EH (cell line): ENCODE measurements around the gene ZFHX3.

ENCODE experiments used
- DNase-seq: peaks from one replicate; pipeline ENCODE4 v3.0.0-alpha.2; 2015; ENCODE audit warnings: low read depth

The ZFHX3 gene

DNA sequence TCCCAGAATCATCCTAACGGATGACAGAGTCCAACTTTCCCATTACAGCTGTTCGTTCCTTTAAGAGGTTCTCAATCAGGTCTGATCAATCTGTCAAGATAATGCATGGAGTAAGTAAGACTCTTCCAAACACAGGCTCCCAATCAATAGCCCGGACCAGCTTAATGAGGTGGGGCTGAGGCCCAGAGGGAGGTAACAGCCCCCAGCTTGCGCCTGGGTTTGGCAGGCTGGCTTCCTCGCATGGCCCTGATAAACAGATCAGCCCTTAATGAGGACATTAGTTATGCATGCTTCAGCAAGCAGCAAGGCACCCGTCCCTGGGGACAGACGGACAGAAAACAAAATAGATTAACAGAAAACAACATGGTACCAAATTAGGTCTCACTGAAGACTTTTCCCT is 145.7 kb downstream of the ZFHX3 start:
- no peak for DNase-seq

GRCh38 chr16:72901000-72901627 is 146.8 kb downstream of the ZFHX3 start:
- DNase-seq: no peak

DNA sequence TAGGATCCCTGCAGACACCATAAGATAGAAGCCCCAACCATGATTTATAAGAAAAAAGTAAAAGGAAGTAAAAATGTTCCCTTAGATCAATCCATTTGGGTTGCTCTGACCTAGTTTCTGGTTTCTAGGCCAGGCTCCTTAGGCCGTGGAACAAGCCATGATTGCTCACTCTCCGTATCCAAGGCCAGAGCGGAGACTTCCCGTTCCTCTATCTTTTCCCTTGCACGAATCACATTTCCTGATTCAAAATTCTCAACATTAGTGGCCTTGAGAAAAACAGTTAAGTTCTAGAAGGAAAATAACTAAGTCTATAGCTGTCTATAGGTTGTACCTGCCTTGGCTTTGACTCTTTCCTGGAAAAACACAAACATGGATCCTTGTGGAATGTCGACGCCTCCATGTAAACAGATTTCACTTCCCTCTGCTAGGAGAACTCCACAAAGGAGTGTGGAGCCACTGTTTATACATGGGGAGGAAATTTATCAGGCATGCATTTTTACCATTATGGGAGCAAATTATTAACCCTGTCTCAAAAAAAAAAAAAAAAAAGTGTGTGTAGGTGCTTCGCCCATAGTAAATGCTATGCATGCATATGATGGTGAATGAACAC is 149.6 kb downstream of the ZFHX3 start:
- DNase-seq: no peak

DNA sequence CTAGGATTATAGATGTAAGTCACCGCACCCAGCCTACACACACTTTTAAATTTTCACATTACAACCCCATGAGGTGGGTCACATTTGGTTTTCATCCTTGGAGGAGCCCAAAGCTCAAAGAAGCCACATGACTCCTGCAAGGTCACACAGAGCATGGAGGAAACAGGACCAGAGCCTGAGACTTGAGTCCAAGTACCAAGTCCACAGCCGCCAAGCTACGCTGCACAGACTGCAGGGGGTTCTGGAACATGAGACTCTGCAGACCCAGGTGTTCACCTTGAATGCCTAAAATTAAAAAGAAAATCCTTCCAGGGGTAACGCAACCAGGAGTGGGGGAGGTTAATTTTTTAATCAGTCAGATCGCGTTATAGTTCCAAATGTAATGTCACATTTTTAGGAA is 150.2 kb downstream of the ZFHX3 start:
- no peak for DNase-seq

- DNase-seq: no peak
These were observed 151.3 kb downstream of the ZFHX3 start for GRCh38 chr16:72896485-72897118.

DNA sequence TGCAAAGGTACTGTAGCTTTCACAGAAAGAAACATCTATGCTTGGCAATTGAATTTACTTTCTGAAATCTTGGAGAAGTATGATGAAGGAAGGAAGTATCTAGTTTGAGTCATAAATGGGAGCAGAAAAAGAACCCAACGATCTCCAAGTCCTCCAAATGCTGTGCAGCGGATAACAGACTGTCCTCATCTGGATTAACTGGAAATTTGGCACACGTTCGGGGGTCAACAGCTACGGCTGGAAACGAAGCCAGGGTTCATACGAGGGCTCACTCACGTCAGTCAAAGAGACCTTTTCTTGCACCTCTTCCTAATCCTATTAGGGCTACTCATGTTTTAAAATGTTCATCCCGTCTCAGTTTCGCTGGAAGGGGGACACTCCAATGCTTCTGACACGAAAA is 152.0 kb downstream of the ZFHX3 start:
- DNase-seq: peak; percentile 28

DNA sequence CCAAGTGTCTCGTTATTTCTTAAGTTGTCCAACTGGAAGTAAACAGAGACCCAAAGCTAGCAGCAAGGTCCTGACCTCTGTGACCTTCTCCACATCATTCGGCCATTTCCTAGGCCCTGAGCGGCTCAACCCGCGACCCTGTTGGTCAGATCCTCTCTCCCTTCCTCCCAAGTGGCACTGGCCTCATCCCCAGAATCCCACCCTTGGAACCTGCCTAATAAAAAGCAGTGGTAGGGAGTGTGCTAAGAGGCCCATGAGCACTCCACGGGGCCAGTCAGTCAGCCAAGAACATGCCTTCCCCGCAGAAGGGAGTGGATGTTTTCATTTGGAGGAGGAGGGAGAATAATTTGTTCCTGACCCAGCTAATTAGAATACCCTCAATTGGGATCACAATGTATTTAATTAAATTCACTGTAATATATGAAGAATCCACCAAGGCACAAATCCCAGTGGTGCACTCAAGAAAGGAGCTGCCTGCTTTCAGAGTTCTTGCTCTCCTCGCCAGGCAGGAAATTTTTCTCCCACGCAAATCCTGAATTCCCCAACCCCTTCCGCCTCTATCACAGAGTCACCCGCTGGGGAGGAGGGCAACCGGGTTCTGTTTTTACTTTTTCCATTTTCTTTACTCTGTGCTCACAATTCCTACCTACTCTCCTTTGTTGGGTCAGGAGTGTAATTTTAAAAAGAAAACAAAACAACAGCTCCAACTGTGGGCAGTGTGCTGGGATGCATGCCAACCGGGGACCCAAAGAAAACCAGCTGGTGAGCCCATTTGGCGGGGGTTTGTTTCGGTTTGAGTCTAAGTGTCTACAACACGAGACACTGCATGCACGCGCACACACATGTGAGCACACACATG is 153.4 kb downstream of the ZFHX3 start:
- DNase-seq: peak; percentile 62

GRCh38 chr16:72891291-72892227 is 156.4 kb downstream of the ZFHX3 start:
- no peak for DNase-seq

GRCh38 chr16:72890587-72890986 is 157.3 kb downstream of the ZFHX3 start:
- no peak for DNase-seq

DNA sequence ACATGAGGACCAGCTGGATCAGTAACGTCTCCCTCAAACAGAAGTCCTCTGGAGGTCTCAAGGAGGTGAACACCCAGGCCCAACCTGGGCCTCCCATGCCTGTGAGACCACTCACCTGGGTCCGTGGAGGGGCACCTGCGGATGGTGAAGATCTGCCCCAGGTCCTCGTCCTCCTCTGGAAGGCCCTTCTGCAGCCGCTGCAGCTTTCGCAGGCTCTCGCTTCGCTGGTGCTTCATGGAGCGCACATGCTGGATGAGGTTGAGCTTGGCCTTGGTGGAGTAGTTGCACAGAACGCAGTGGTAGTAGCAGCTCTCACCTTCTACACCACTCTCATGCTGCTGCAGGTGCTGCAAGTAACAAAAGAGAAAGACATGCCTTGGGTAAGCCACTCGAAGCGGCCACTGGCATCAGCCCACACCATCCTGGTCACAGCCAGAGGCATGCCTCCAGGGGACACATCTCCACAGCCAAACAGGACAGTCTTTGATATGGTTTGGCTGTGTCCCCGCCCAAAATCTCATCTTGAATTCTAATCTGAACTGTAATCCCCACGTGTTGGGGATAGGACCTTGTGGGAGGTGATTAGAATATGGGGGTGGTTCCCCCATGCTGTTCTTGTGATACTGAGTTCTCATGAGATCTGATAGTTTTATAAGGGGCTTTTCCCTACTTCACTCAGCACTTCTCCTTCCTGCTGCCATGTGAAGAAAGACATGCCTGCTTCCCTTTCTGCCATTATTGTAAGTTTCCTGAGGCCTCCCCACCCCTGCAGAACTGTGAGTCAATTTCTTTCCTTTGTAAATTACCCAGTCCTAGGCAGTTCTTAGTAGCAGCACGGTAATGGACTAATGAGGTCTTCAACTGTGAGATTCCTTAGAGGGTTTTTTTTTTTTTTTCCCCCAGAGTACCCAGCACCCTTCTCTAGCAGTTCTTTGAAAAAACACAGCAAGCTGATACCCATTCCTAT is 158.0 kb downstream of the ZFHX3 start:
- no peak for DNase-seq

DNA sequence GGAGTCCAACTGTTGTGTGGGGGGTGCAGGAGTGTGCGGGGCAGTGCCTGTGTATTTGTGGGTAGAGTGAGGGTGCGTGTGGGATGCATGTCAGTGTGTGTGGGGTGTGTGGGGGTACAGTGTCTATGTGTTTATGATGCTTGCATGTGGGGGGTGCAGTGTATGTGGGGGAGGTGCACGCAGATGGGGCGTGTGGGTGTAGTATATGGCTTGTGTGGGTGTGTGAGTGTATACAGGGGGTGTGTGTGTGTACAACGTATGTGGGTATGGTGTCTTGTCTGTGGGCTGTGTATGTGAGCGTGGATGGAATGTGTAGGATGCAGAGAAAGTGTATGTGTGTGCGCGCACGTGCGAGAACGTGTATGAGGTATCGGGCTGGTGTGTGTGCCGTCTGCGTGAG is 160.4 kb downstream of the ZFHX3 start:
- DNase-seq: no peak

GRCh38 chr16:72886346-72886974 is 161.5 kb downstream of the ZFHX3 start:
- DNase-seq: no peak

DNA sequence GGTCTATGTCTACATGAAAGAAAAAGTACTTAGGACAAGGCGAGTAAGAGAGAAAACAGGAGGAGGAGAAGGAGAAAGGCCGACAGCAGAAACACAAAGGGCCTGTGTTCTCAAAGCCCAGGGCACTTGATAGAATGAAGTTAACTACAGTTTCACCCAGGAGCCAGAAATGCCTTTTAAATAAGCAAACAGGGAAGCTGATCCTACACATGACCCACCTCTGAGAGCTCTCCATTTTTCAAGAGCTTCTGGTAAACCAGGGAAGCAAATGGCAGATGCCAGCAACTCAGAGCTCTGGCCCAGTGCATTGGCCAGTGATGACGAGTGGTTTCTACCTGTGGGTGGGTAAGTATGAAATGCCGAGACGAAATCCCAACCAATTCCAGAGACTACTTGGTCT is 163.4 kb downstream of the ZFHX3 start:
- DNase-seq: no peak

DNA sequence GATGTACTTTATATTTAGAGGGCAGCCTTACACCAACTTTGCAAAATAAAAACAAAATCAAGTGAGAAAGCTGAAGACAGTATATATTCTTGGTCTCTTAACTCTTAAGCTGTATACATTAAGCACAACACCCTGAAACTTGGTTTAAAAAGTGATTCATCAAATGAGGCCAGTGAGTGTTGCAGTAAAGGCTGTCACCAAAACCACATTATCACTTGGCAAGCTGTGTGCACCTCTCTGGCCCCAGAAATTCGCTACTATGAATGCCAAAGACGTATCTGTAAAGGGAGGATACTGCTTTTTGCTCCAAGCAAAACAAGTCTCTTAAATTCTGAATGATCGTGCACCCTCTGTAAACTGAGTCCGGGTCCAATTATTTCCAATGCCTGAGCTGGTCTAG is 163.9 kb downstream of the ZFHX3 start:
- DNase-seq: peak; percentile 67

DNA sequence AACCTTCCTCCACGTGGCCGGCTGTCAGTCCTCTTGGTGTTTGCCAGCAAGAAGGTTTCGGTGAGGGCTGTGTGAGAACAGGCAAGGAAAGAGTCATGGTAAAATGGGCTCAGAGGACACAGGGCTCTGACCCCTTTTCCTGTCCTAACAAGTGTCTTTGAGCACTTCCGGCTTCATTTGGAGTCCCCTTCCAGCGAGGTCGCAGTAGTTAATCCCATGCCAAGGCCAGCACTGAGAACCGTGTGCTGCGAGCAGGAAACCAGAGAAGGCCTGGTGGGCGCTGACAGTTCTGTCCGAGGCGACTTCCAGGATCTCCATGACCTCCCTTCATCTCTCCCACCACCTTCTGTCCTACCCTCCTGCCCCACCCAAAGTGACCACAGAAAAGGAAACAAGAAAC is 168.1 kb downstream of the ZFHX3 start:
- no peak for DNase-seq

- peak; percentile 88 for DNase-seq
These were observed 169.3 kb downstream of the ZFHX3 start for GRCh38 chr16:72878301-72879269.

DNA sequence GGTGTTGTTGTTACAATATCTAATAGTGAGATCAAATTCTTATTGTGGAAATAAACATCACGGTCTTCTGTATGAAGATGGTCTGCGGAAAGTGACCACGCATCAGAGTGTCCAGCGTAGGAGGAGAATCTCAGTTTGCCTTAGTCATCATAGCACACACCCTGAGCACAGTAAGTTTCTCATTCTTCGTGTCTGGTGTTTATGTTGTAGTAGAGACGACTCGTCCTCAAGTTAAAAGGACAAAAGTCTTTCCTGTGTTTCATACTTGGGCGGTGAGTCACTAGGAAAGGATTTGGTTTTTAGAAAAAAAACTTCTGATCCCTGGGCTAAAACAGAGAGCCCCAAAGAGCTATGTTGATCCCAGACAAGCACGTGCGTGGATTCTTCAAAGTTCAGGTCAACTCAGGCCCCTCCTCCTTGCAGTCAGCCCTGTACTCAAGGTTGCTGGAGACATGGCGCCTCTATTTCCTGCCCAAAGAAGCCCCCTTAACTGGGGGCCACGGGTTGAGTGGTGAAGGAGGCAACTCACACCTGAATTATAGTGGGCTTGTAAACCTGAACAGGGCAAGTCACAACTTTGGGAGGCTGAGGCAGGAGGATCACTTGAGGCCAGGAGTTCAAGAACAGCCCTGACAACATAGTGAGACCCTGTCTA is 170.4 kb downstream of the ZFHX3 start:
- DNase-seq: peak; percentile 97

GRCh38 chr16:72876981-72877373 is 171.0 kb downstream of the ZFHX3 start:
- peak; percentile 82 for DNase-seq
